Lower lobe of right lung (tissue), 2 donors: ENCODE results near the gene TRIM10. TPM values are rescaled to one million over a fixed set of nuclear protein-coding genes. Genes with fewer than 3 reads are reported as not detected.

ENCODE experiments used
- ATAC-seq, 2 donors: fragments of 200-7000 bp; cut with Tn5 transposase; one replicate each; pipeline ENCODE4 v1.9.1; 2020 to 2022; ENCODE audit warnings: mild to moderate bottlenecking in 2 of 2, moderate library complexity in 2 of 2
- DNase-seq: peaks from one replicate; pipeline ENCODE4 v3.0.0-alpha.2; 2020
- H3K27ac ChIP-seq: fragments of 200-600 bp; one replicate; pipeline ENCODE4 v1.8.0; 2022
- H3K27me3 ChIP-seq: fragments of 200-600 bp; one replicate; pipeline ENCODE4 v1.8.0; 2022; ENCODE audit warnings: low read depth
- H3K36me3 ChIP-seq: fragments of 200-600 bp; one replicate; pipeline ENCODE4 v1.8.0; 2022; ENCODE audit warnings: mild to moderate bottlenecking
- H3K4me1 ChIP-seq: fragments of 200-600 bp; one replicate; pipeline ENCODE4 v1.8.0; 2022
- H3K4me3 ChIP-seq: fragments of 200-600 bp; one replicate; pipeline ENCODE4 v1.8.0; 2022; ENCODE audit warnings: mild to moderate bottlenecking
- H3K9me3 ChIP-seq: fragments of 200-600 bp; one replicate; pipeline ENCODE4 v1.8.0; 2022
- intact Hi-C: fragments of 100-400 bp; cut with DNase I; formaldehyde crosslinking; loops from one replicate; pipeline ENCODE4 v1.11.0; 2022
- total RNA-seq: library from RNA; stranded (reverse); fragmentation: NEBNext Ultra II Directional; extraction: Animal tissue kit (Norgen Biotek cat#: 25700); gene quantifications from one replicate; pipeline ENCODE4 v1.2.1, GENCODE V29; 2021
- TF ChIP-seq, protein P1 (sequence below): fragments of 200-600 bp; IDR thresholded peaks from one replicate; pipeline ENCODE4 v1.8.0; 2022; ENCODE audit warnings: antibody characterized with exemption, mild to moderate bottlenecking
- donor health status: DM: no; HTN: yes; CAD: no; lungs with severe emphysema.

TRIM10 gene
- total RNA-seq, 1 donor from 2014 or later, result not detected

DNA sequence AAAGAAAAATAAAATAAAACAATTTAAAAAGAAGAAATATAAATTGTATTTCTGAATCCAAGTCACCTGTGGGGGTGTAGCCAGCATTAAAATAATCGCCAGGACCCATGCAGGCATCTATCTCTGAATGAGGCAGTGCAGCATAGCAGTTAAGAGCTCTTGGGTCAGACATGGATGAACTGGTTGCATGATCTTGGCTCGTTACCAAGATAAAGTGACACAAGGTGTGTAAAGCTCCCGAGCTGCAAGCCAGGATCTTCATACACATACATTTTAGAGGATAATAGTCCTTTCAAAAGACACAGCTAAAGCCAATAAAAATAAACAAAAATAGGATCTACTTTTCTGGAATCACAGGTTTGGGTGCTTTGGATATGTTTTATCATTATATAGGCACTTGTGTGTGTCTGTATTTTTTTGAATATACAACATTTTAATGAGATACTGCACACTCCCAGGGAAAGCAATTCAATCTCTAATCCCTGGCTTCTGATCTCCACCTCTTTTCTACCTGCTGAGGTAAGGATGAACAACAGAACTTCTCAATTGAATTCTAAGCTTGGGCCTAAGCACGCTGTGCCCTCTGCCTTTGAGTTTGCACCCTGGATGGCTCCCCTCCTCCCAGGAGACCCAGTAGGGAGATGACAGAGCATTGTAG, 8.9 kb downstream of the TRIM10 start:
- no peaks in the 10 kb centered on the region for H3K36me3 ChIP-seq

DNA sequence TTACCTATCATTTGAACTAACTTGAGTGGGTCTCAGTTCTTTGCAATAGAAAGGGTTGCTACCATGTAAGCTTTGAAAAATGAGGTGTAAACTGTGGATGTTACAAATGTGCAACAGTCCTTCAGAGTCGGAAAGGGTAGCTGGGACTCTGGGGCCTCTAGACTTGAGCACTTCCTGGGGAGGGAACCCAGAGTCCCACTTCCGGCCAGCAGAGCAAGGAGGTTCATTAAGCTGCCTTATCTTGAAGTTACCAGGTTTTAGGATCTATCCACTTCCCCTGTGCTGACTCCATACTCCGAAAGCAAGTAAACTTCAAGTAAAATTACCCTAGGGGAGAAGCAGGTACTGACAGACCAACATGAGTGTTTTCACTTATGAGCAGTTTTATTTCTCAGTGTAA, 9.4 kb downstream of the TRIM10 start:
- Histone ChIP-seq H3K4me1 (peaks cover 14% of the 10 kb centered on the region), H3K4me3 (no peak overlapping the region), H3K27me3 (peaks cover 11% of the 10 kb centered on the region), H3K27ac (no peak overlapping the region), H3K36me3 (no peaks in the 10 kb centered on the region), H3K9me3 (no peaks in the 10 kb centered on the region)
- no peak for ATAC-seq
- no peak for DNase-seq
- TF ChIP-seq, protein P1, sequence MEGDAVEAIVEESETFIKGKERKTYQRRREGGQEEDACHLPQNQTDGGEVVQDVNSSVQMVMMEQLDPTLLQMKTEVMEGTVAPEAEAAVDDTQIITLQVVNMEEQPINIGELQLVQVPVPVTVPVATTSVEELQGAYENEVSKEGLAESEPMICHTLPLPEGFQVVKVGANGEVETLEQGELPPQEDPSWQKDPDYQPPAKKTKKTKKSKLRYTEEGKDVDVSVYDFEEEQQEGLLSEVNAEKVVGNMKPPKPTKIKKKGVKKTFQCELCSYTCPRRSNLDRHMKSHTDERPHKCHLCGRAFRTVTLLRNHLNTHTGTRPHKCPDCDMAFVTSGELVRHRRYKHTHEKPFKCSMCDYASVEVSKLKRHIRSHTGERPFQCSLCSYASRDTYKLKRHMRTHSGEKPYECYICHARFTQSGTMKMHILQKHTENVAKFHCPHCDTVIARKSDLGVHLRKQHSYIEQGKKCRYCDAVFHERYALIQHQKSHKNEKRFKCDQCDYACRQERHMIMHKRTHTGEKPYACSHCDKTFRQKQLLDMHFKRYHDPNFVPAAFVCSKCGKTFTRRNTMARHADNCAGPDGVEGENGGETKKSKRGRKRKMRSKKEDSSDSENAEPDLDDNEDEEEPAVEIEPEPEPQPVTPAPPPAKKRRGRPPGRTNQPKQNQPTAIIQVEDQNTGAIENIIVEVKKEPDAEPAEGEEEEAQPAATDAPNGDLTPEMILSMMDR, result no peak
- intact Hi-C loops, result no loop called here

More for the DNA sequence above, 8.9 kb downstream of the TRIM10 start:
- TF ChIP-seq, protein P1, result no peak
- H3K27me3 ChIP-seq, result peaks cover 6% of the 10 kb centered on the region
- DNase-seq (no peak), ATAC-seq (no peak)
- intact Hi-C loops, result no loop called here
- H3K4me1 ChIP-seq, result peaks cover 20% of the 10 kb centered on the region
- H3K27ac ChIP-seq, result no peak overlapping the region
- no peak overlapping the region for H3K4me3 ChIP-seq
- no peaks in the 10 kb centered on the region for H3K9me3 ChIP-seq

- TF ChIP-seq, protein P1, result no peak
- DNase-seq (no peak), ATAC-seq (no peak)
- Histone ChIP-seq H3K9me3 (no peaks in the 10 kb centered on the region), H3K4me3 (no peak overlapping the region), H3K27me3 (peaks cover 16% of the 10 kb centered on the region), H3K36me3 (no peaks in the 10 kb centered on the region), H3K27ac (no peak overlapping the region), H3K4me1 (peaks cover 6% of the 10 kb centered on the region)
- intact Hi-C loops, result no loop called here
These were observed 10.2 kb downstream of the TRIM10 start for GRCh38 chr6:30150671-30151395.

DNA sequence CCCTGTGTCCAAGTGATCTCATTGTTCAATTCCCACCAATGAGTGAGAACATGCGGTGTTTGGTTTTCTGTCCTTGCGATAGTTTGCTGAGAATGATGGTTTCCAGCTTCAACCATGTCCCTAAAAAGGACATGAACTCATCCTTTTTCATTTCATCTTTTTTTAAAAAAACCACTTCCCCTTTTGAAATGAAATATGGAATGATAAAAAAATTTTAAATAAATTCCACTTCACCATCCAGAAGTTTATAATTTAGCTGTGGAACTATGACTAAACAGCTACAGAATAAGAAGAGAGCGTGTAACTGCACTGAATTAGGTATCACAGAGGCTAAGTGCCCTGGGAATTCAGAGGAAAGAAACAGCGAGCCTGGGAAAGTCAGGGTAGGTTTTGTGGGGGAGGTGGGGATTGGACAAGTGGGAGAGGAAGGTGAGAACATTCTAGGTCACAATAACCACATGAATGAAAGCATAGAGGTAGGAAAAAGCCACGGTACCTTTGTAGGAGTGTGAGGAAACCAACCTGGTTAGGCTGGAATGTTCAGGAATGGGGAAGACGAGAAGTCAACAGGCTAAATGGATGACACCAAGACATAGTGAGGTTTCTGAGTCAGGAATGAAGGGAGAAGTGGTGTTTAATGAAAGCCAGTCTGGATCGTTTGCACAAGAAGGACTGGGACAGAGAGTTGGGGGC, 11.0 kb downstream of the TRIM10 start:
- TF ChIP-seq, protein P1, result no peak
- Histone ChIP-seq H3K27me3 (peaks cover 17% of the 10 kb centered on the region), H3K9me3 (no peaks in the 10 kb centered on the region), H3K36me3 (no peaks in the 10 kb centered on the region), H3K4me3 (no peak overlapping the region), H3K4me1 (no peaks in the 10 kb centered on the region), H3K27ac (no peak overlapping the region)
- intact Hi-C loops, result no loop called here
- no peak for DNase-seq
- ATAC-seq, result no peak

DNA sequence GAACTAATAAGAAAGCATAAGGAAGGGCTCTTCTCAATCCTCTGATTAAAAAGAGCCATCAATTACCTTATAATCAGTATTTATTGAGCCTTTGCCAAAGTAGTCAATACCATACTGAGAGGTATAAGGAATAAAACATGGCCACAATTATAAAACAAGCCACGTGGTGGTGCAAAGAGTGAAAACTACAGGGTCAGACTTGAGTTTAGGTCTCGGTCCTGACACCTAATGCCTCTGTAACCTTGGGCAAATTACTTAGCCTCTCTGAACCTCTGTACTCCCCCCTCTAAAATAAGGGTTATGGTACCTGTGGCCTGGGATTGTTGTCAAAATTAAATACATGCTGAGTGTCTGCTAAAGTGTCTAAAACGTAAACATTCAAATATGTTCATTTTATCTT, 11.8 kb downstream of the TRIM10 start:
- Histone ChIP-seq H3K4me1 (no peaks in the 10 kb centered on the region), H3K27me3 (peaks cover 23% of the 10 kb centered on the region), H3K9me3 (no peaks in the 10 kb centered on the region), H3K4me3 (no peak overlapping the region), H3K27ac (no peak overlapping the region), H3K36me3 (no peaks in the 10 kb centered on the region)
- intact Hi-C loops, result no loop called here
- DNase-seq (no peak), ATAC-seq (no peak)
- TF ChIP-seq, protein P1, result no peak
